ENCODE data around the gene MPPED2. TPM values are rescaled to one million over a fixed set of nuclear protein-coding genes. Genes with fewer than 3 reads are reported as not detected.

MPPED2 gene
- total RNA-seq, 1 experiment from 2014 or later, result not detected

DNA sequence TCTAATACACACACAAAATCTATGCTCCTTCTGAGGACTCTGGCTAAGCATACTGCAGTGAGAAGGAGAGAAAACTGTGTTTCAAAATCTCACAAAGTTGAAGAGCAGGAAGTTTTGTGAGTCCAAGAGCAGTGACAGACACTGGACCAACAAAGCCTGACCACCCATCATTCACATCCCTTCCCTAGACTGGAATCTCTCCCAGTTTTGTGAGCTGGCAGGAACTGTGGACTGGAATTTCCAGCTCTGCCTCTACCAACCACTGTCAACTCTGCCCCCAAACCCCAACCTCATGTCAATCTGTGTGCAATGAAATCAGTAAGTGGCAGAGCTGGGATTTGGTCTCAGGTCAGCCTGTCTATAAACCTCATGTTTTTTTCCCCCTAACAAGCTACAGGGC is 150.7 kb downstream of the MPPED2 start:
- no peaks in the 10 kb centered on the region for H4K20me1 ChIP-seq (ENCODE audit: insufficient read depth)
- peaks cover 61% of the 10 kb centered on the region for H3K27me3 ChIP-seq (ENCODE audit: insufficient read depth, low read length)
- ChIA-PET POLR2A (no interaction called here), CTCF (no interaction called here), RAD21 (ENCODE audit: low non-redundant PET in 1 of 2, low total read pairs in 2 of 2, uncharacterized antibody in 2 of 2, unreplicated experiment in 2 of 2) (no interaction called here)
- no peaks in the 10 kb centered on the region for H3K36me3 ChIP-seq (ENCODE audit: control insufficient read depth in 1 of 2, insufficient read depth in 2 of 2, low read length in 2 of 2)
- ATAC-seq (no peak), DNase-seq (ENCODE audit: low read depth, low spot score) (no peak)
- no peaks in the 10 kb centered on the region for H3K4me1 ChIP-seq (ENCODE audit: control insufficient read depth in 1 of 2, insufficient read depth in 2 of 2, low read length in 2 of 2)
- no peak overlapping the region for H3K4me2 ChIP-seq (ENCODE audit: low read length)
- H3K9ac ChIP-seq (ENCODE audit: low read length), result no peak overlapping the region
- H2AFZ ChIP-seq (ENCODE audit: low read depth, low read length, poor library complexity, severe bottlenecking), result no peak overlapping the region
- intact Hi-C loops (cut with micrococcal nuclease), result no loop called here
- TF ChIP-seq TCF7L2 (IDR thresholded peaks at IDR 0.05; ENCODE audit: borderline replicate concordance, extremely low read depth, insufficient read depth, insufficient read length) (no peak), CBX3 (IDR thresholded peaks at IDR 0.05; ENCODE audit: low read depth) (no peak), YY1 (IDR thresholded peaks at IDR 0.05; ENCODE audit: extremely low read depth, insufficient replicate concordance, low read depth, low read length) (no peak), CEBPB (IDR thresholded peaks at IDR 0.05; ENCODE audit: low read depth) (no peak)
- TF ChIP-seq, protein P1, sequence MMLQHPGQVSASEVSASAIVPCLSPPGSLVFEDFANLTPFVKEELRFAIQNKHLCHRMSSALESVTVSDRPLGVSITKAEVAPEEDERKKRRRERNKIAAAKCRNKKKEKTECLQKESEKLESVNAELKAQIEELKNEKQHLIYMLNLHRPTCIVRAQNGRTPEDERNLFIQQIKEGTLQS (IDR thresholded peaks at IDR 0.05), result no peak
- H3K9me3 ChIP-seq (ENCODE audit: control insufficient read depth in 1 of 2, insufficient read depth in 1 of 2, low read depth in 1 of 2, low read length in 2 of 2), result no peaks in the 10 kb centered on the region
- no TSS peak for BruUV-seq (replicated peaks)
- no peak overlapping the region for H3K27ac ChIP-seq (ENCODE audit: low read depth, low read length)
- no peak overlapping the region for H3K4me3 ChIP-seq (replicated peaks in 1 of 2; ENCODE audit: low read depth in 1 of 2, low read length in 2 of 2)
- H3K79me2 ChIP-seq (ENCODE audit: insufficient read depth, low read length), result no peaks in the 10 kb centered on the region
- H3K9me2 ChIP-seq (ENCODE audit: insufficient read depth), result no peaks in the 10 kb centered on the region

DNA sequence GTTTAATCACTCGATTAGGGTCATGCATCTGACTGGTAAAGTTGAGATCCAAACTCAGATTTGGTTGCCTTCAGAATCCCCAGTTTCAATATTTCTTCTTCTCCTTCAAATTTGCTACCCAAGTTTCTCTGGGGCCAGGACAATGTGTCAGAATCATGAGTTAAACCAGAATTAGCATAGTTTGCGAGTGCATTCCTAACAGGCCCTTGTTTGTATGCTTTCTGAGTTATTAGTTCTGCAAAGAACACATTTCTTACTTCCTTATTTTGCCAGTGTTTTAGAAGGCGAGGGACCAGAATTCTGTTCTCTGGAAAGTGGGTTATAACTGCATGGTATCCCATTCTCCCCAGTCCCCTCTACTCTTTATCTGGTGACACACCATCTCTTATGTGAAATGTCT is 151.3 kb downstream of the MPPED2 start:
- Histone ChIP-seq H3K9me2 (ENCODE audit: insufficient read depth) (no peaks in the 10 kb centered on the region), H3K79me2 (ENCODE audit: insufficient read depth, low read length) (no peaks in the 10 kb centered on the region), H3K27ac (ENCODE audit: low read depth, low read length) (no peak overlapping the region), H3K9ac (ENCODE audit: low read length) (no peak overlapping the region), H3K27me3 (ENCODE audit: insufficient read depth, low read length) (peaks cover 61% of the 10 kb centered on the region), H3K9me3 (ENCODE audit: control insufficient read depth in 1 of 2, insufficient read depth in 1 of 2, low read depth in 1 of 2, low read length in 2 of 2) (no peaks in the 10 kb centered on the region), H3K4me3 (replicated peaks in 1 of 2; ENCODE audit: low read depth in 1 of 2, low read length in 2 of 2) (no peak overlapping the region), H2AFZ (ENCODE audit: low read depth, low read length, poor library complexity, severe bottlenecking) (no peak overlapping the region), H3K4me1 (ENCODE audit: control insufficient read depth in 1 of 2, insufficient read depth in 2 of 2, low read length in 2 of 2) (no peaks in the 10 kb centered on the region), H3K4me2 (ENCODE audit: low read length) (no peak overlapping the region), H4K20me1 (ENCODE audit: insufficient read depth) (no peaks in the 10 kb centered on the region), H3K36me3 (ENCODE audit: control insufficient read depth in 1 of 2, insufficient read depth in 2 of 2, low read length in 2 of 2) (no peaks in the 10 kb centered on the region)
- CTCF ChIA-PET, result no interaction called here
- RAD21 ChIA-PET (ENCODE audit: low non-redundant PET in 1 of 2, low total read pairs in 2 of 2, uncharacterized antibody in 2 of 2, unreplicated experiment in 2 of 2), result no interaction called here
- ATAC-seq (no peak), DNase-seq (ENCODE audit: low read depth, low spot score) (no peak)
- POLR2A ChIA-PET, result no interaction called here
- TF ChIP-seq SP1 (IDR thresholded peaks at IDR 0.05; ENCODE audit: low read depth) (no peak), POLR2A (IDR thresholded peaks at IDR 0.05; ENCODE audit: borderline replicate concordance, extremely low read depth, insufficient read depth, insufficient read length) (no peak), FOSL1 (IDR thresholded peaks at IDR 0.05; ENCODE audit: low read depth) (no peak)
- TF ChIP-seq, protein P2, sequence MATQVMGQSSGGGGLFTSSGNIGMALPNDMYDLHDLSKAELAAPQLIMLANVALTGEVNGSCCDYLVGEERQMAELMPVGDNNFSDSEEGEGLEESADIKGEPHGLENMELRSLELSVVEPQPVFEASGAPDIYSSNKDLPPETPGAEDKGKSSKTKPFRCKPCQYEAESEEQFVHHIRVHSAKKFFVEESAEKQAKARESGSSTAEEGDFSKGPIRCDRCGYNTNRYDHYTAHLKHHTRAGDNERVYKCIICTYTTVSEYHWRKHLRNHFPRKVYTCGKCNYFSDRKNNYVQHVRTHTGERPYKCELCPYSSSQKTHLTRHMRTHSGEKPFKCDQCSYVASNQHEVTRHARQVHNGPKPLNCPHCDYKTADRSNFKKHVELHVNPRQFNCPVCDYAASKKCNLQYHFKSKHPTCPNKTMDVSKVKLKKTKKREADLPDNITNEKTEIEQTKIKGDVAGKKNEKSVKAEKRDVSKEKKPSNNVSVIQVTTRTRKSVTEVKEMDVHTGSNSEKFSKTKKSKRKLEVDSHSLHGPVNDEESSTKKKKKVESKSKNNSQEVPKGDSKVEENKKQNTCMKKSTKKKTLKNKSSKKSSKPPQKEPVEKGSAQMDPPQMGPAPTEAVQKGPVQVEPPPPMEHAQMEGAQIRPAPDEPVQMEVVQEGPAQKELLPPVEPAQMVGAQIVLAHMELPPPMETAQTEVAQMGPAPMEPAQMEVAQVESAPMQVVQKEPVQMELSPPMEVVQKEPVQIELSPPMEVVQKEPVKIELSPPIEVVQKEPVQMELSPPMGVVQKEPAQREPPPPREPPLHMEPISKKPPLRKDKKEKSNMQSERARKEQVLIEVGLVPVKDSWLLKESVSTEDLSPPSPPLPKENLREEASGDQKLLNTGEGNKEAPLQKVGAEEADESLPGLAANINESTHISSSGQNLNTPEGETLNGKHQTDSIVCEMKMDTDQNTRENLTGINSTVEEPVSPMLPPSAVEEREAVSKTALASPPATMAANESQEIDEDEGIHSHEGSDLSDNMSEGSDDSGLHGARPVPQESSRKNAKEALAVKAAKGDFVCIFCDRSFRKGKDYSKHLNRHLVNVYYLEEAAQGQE (IDR thresholded peaks at IDR 0.05; ENCODE audit: low read depth), result no peak
- no TSS peak for BruUV-seq (replicated peaks)
- intact Hi-C loops (cut with micrococcal nuclease), result no loop called here
